DOHH2 (cell line): ENCODE results near the gene OOSP3.

Experiments used
- H3F3A ChIP-seq: fragments of 200-600 bp; sonication (generic), shearing (Covaris generic); 2 replicates; pipeline ENCODE4 v1.6.0; 2016; ENCODE audit warnings: antibody characterized with exemption, mild to moderate bottlenecking; ENCODE audit not compliant: control insufficient read depth, insufficient read depth
- H3K27ac ChIP-seq: fragments of 200-600 bp; sonication (generic); 2 replicates; pipeline ENCODE4 v1.5.1; 2014; ENCODE audit warnings: low read depth, mild to moderate bottlenecking, low read length, moderate library complexity
- H3K27me3 ChIP-seq: fragments of 200-600 bp; sonication (generic); 2 replicates; pipeline ENCODE4 v1.6.1; 2014; ENCODE audit warnings: mild to moderate bottlenecking, low read length, mixed read lengths; ENCODE audit not compliant: control insufficient read depth
- H3K36me3 ChIP-seq: fragments of 200-600 bp; sonication (generic); 2 replicates; pipeline ENCODE4 v1.6.1; 2014; ENCODE audit warnings: mild to moderate bottlenecking, low read length, moderate library complexity, mixed read lengths; ENCODE audit not compliant: control insufficient read depth
- H3K4me1 ChIP-seq: fragments of 200-600 bp; sonication (generic); 2 replicates; pipeline ENCODE4 v1.6.1; 2014; ENCODE audit warnings: mild to moderate bottlenecking, low read length, mixed read lengths; ENCODE audit not compliant: control insufficient read depth
- H3K4me2 ChIP-seq: fragments of 200-600 bp; sonication (generic); 2 replicates; pipeline ENCODE4 v1.6.0; 2014; ENCODE audit warnings: mild to moderate bottlenecking, low read length, moderate library complexity
- H3K4me3 ChIP-seq: fragments of 200-600 bp; sonication (generic); 2 replicates; pipeline ENCODE4 v1.5.1; 2014; ENCODE audit warnings: mild to moderate bottlenecking, low read length, mixed read lengths
- H3K79me2 ChIP-seq: fragments of 200-600 bp; sonication (generic); 2 replicates; pipeline ENCODE4 v1.6.1; 2014; ENCODE audit warnings: mild to moderate bottlenecking, low read length, mixed read lengths; ENCODE audit not compliant: control insufficient read depth
- H3K9me2 ChIP-seq: fragments of 200-600 bp; sonication (generic); replicated peaks from 2 replicates; pipeline ENCODE4 v1.6.1; 2014; ENCODE audit warnings: mild to moderate bottlenecking, low read length, mixed read lengths; ENCODE audit not compliant: control insufficient read depth
- H3K9me3 ChIP-seq: fragments of 200-600 bp; sonication (generic); 2 replicates; pipeline ENCODE4 v1.6.1; 2014; ENCODE audit warnings: antibody characterized with exemption, low read length, mixed read lengths; ENCODE audit not compliant: control insufficient read depth, insufficient read depth
- H4K20me1 ChIP-seq: fragments of 200-600 bp; sonication (generic); 2 replicates; pipeline ENCODE4 v1.6.0; 2014; ENCODE audit warnings: low read depth, mild to moderate bottlenecking, antibody characterized with exemption, low read length, moderate library complexity; ENCODE audit not compliant: control insufficient read depth, insufficient read depth
- EZH2phosphoT487 ChIP-seq: fragments of 200-600 bp; sonication (generic); IDR thresholded peaks from 2 replicates; pipeline ENCODE4 v1.6.1; 2017; ENCODE audit warnings: borderline replicate concordance, mild to moderate bottlenecking, antibody characterized with exemption, low read length, moderate library complexity, mixed read lengths
- TF ChIP-seq, protein P1 (sequence below): fragments of 200-600 bp; sonication (generic); IDR thresholded peaks from one replicate; pipeline ENCODE4 v1.5.1; 2014; ENCODE audit warnings: antibody characterized with exemption, mild to moderate bottlenecking, low read depth, low read length; ENCODE audit not compliant: poor library complexity, severe bottlenecking

The OOSP3 gene

DNA sequence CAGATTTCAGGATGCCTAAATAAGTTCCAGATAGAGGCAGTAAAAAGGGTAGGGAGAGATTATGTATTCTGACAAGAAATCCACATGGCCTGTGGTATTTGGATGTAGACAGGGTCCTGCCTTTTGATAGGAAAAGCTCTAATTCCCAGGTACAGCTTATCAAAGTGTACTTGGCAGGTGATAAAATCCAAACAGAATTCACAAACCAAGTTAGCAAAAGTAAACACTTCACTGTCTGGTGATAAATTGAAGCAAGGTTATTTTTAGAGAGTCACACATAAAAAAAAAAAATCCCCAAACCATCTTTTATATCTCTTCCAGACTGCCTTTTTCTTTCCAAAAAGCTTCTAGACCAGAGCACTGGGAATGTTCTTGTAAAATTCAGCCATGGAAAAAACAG is 39.0 kb upstream of the OOSP3 start:
- Histone ChIP-seq H4K20me1 (no peaks in the 10 kb centered on the region), H3K4me3 (no peak overlapping the region), H3K79me2 (no peaks in the 10 kb centered on the region), H3K4me2 (no peak overlapping the region), H3K4me1 (no peaks in the 10 kb centered on the region), H3K36me3 (no peaks in the 10 kb centered on the region), H3K27me3 (no peaks in the 10 kb centered on the region), H3F3A (no peaks in the 10 kb centered on the region), H3K27ac (no peak overlapping the region), H3K9me3 (no peaks in the 10 kb centered on the region), H3K9me2 (no peaks in the 10 kb centered on the region)
- TF ChIP-seq EZH2phosphoT487, result no peak
- TF ChIP-seq, protein P1, sequence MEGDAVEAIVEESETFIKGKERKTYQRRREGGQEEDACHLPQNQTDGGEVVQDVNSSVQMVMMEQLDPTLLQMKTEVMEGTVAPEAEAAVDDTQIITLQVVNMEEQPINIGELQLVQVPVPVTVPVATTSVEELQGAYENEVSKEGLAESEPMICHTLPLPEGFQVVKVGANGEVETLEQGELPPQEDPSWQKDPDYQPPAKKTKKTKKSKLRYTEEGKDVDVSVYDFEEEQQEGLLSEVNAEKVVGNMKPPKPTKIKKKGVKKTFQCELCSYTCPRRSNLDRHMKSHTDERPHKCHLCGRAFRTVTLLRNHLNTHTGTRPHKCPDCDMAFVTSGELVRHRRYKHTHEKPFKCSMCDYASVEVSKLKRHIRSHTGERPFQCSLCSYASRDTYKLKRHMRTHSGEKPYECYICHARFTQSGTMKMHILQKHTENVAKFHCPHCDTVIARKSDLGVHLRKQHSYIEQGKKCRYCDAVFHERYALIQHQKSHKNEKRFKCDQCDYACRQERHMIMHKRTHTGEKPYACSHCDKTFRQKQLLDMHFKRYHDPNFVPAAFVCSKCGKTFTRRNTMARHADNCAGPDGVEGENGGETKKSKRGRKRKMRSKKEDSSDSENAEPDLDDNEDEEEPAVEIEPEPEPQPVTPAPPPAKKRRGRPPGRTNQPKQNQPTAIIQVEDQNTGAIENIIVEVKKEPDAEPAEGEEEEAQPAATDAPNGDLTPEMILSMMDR, result no peak

DNA sequence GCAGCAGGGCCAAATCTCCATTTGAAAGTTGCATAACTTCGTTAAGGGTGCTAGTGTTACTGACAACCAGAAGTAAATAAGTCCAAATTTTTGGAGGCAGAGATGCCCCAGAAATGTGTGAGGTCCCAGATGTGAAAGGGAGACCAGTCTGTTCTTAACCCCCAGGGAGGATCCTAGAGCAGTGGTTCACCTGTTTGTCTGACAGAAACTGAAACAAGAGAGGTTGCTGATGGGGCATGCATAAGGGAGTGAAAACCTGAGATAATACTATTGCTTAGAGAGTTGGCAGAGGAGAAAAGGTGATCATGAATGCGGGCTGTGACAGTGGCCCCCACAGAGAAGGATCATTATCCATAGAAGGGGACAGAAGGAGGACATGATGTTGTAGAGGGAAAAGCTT is 37.1 kb upstream of the OOSP3 start:
- Histone ChIP-seq H3K79me2 (no peaks in the 10 kb centered on the region), H4K20me1 (no peaks in the 10 kb centered on the region), H3K9me2 (no peaks in the 10 kb centered on the region), H3K27ac (no peak overlapping the region), H3K4me3 (no peak overlapping the region), H3K4me1 (no peaks in the 10 kb centered on the region), H3K36me3 (no peaks in the 10 kb centered on the region), H3K4me2 (no peak overlapping the region), H3K9me3 (no peaks in the 10 kb centered on the region), H3K27me3 (no peaks in the 10 kb centered on the region), H3F3A (no peaks in the 10 kb centered on the region)
- no peak for TF ChIP-seq EZH2phosphoT487
- TF ChIP-seq, protein P1, result no peak

- Histone ChIP-seq H3K9me3 (no peaks in the 10 kb centered on the region), H3K4me3 (no peak overlapping the region), H3K9me2 (no peaks in the 10 kb centered on the region), H3K27me3 (no peaks in the 10 kb centered on the region), H3F3A (no peaks in the 10 kb centered on the region), H3K79me2 (no peaks in the 10 kb centered on the region), H3K4me2 (no peak overlapping the region), H3K36me3 (no peaks in the 10 kb centered on the region), H3K4me1 (no peaks in the 10 kb centered on the region), H3K27ac (no peak overlapping the region), H4K20me1 (no peaks in the 10 kb centered on the region)
- TF ChIP-seq EZH2phosphoT487, result no peak
- TF ChIP-seq, protein P1, result no peak
These were observed 36.3 kb upstream of the OOSP3 start for GRCh38 chr11:59842316-59842715.

GRCh38 chr11:59845399-59845798 is 33.2 kb upstream of the OOSP3 start, which contains the start of gene CBLIF:
TSS of gene CBLIF (minus strand) at chr11:59845499. CDS start at chr11:59845453, 46 bp downstream.
- no peaks in the 10 kb centered on the region for H3K9me2 ChIP-seq
- no peak within 1 kb of the TSS for H3K27ac ChIP-seq
- H3F3A ChIP-seq, result no peaks in the 10 kb centered on the region
- no peaks in the 10 kb centered on the region for H3K27me3 ChIP-seq
- H3K9me3 ChIP-seq, result no peaks in the 10 kb centered on the region
- no peaks in the 10 kb centered on the region for H3K79me2 ChIP-seq
- no peak within 1 kb of the TSS for H3K4me2 ChIP-seq
- no peaks in the 10 kb centered on the region for H3K4me1 ChIP-seq
- H3K36me3 ChIP-seq, result no peaks in the 10 kb centered on the region
- no peak for TF ChIP-seq EZH2phosphoT487
- TF ChIP-seq, protein P1, result no peak
- H4K20me1 ChIP-seq, result no peaks in the 10 kb centered on the region
- H3K4me3 ChIP-seq, result no peak within 1 kb of the TSS
